GM19043 (cell line): ENCODE results near the gene CTNND2.

Experiments
- ATAC-seq: cut with Tn5 transposase; IDR thresholded peaks from one replicate; pipeline ENCODE4 v1.9.1; 2021; ENCODE audit warnings: low read depth; ENCODE audit not compliant: unreplicated experiment

The CTNND2 gene

GRCh38 chr5:11607944-11608483 is 296.2 kb downstream of the CTNND2 start:
- ATAC-seq = no peak

- ATAC-seq = no peak
These were observed 301.9 kb downstream of the CTNND2 start for GRCh38 chr5:11602298-11602697.

- ATAC-seq = no peak
These were observed 304.7 kb downstream of the CTNND2 start for GRCh38 chr5:11599499-11599898.

- no peak for ATAC-seq
These were observed 307.6 kb downstream of the CTNND2 start for GRCh38 chr5:11596657-11597071.

GRCh38 chr5:11596185-11596584 is 308.1 kb downstream of the CTNND2 start:
- no peak for ATAC-seq

GRCh38 chr5:11595045-11595444 is 309.2 kb downstream of the CTNND2 start:
- no peak for ATAC-seq

- ATAC-seq = no peak
These were observed 310.2 kb downstream of the CTNND2 start for GRCh38 chr5:11594021-11594420.

- ATAC-seq = no peak
These were observed 313.8 kb downstream of the CTNND2 start for GRCh38 chr5:11590475-11590874.

GRCh38 chr5:11588803-11589202 is 315.4 kb downstream of the CTNND2 start:
- no peak for ATAC-seq

- no peak for ATAC-seq
These were observed 320.2 kb downstream of the CTNND2 start for GRCh38 chr5:11584017-11584416.

- ATAC-seq = no peak
These were observed 324.9 kb downstream of the CTNND2 start for GRCh38 chr5:11579351-11579750.

- no peak for ATAC-seq
These were observed 329.5 kb downstream of the CTNND2 start for GRCh38 chr5:11574787-11575186.

- ATAC-seq = no peak
These were observed 330.9 kb downstream of the CTNND2 start for GRCh38 chr5:11573140-11573992.

- no peak for ATAC-seq
These were observed 339.5 kb downstream of the CTNND2 start for GRCh38 chr5:11564706-11565105.

GRCh38 chr5:11563822-11564221 is 340.4 kb downstream of the CTNND2 start:
- ATAC-seq = no peak

- ATAC-seq = no peak
These were observed 343.1 kb downstream of the CTNND2 start for GRCh38 chr5:11560915-11561697.

GRCh38 chr5:11557063-11557462 is 347.2 kb downstream of the CTNND2 start:
- ATAC-seq = no peak

GRCh38 chr5:11555171-11555570 is 349.1 kb downstream of the CTNND2 start:
- no peak for ATAC-seq

GRCh38 chr5:11547730-11548129 is 356.5 kb downstream of the CTNND2 start:
- ATAC-seq = no peak

- ATAC-seq = no peak
These were observed 357.1 kb downstream of the CTNND2 start for GRCh38 chr5:11547140-11547539.

GRCh38 chr5:11540112-11540511 is 364.1 kb downstream of the CTNND2 start:
- ATAC-seq = no peak
